ENCODE measurements around the gene ADH4. TPM values are rescaled to one million over a fixed set of nuclear protein-coding genes. Genes with fewer than 3 reads are reported as not detected.

Gene ADH4
- total RNA-seq, 1 donor from 2014 or later, result not detected

DNA sequence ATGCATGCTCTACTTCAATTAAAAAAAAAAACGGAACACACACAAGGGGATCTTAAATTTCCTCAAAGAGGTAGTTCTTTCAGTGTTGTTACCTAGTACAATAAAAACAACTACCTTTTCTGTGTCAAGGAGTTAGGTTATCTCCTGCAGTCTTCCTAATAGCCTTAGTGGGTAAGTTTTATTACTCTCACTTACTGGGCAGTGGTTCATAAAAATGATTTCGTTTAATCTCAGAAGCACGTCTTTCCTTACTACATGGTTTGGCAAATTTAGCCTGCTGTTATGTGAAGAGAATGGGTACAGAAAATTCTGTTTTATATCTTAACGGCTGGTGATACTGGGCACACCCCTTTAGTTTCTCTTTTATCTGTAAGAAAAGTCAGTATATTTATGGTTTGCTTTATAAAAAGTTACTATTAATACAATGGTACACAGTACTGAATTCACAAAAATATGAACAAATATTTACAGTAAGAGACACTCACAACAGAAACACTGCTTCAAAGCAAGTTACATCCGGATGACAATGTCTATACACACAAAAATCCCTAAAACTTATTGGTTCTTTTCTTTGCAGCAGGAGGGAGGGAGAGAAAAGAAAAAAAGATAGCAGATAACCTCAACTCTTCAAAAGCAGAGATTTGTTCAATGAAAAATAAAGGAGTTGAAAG lies 64.3 kb downstream of the ADH4 start:
- no peak for DNase-seq (ENCODE audit: low read depth, low spot score)
- TF ChIP-seq, protein P1, sequence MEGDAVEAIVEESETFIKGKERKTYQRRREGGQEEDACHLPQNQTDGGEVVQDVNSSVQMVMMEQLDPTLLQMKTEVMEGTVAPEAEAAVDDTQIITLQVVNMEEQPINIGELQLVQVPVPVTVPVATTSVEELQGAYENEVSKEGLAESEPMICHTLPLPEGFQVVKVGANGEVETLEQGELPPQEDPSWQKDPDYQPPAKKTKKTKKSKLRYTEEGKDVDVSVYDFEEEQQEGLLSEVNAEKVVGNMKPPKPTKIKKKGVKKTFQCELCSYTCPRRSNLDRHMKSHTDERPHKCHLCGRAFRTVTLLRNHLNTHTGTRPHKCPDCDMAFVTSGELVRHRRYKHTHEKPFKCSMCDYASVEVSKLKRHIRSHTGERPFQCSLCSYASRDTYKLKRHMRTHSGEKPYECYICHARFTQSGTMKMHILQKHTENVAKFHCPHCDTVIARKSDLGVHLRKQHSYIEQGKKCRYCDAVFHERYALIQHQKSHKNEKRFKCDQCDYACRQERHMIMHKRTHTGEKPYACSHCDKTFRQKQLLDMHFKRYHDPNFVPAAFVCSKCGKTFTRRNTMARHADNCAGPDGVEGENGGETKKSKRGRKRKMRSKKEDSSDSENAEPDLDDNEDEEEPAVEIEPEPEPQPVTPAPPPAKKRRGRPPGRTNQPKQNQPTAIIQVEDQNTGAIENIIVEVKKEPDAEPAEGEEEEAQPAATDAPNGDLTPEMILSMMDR (conservative IDR thresholded peaks at IDR 0.05), result no peak
- Mint-ChIP-seq H3K27ac (ENCODE audit: unreplicated experiment) (no peak overlapping the region), H3K9me3 (no peaks in the 10 kb centered on the region), H3K4me1 (peaks cover 24% of the 10 kb centered on the region), H3K27me3 (ENCODE audit: low read depth) (no peaks in the 10 kb centered on the region), H3K36me3 (ENCODE audit: low read depth) (peaks cover 11% of the 10 kb centered on the region), H3K4me3 (no peak overlapping the region)

DNA sequence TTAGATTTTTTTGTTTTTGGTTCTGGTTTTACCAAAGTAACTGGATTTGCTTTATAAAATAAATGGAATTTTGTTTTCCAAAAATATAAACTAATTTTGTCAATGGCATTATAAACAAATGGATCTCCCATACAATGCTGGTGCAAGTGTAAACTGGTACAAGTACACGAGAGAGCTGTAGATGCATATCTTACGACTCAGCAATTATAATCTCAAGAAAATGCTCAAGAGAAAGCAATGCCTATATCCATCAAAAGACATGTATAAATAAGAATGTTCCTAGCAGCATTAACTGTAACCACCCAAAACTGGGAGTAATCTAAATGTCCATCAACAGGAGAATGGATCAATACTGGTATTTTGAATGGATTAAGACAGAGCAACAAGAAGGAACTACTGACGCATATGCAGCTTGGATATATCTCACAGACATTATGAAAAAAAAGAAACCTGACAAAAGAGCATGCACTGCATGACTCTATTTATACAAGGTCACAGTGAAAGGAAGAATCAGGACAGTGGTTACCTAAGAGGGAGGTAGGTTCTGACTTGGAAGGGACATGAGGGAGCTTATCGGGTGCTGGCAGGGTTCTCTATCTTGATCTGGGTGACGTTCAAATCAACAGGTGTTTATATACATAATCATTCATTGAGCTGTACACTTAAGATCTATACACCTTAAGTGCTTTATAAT lies 65.0 kb downstream of the ADH4 start:
- H3K4me3 Mint-ChIP-seq, result no peak overlapping the region
- peaks cover 11% of the 10 kb centered on the region for H3K36me3 Mint-ChIP-seq (ENCODE audit: low read depth)
- no peak overlapping the region for H3K27ac Mint-ChIP-seq (ENCODE audit: unreplicated experiment)
- peaks cover 21% of the 10 kb centered on the region for H3K4me1 Mint-ChIP-seq
- DNase-seq (ENCODE audit: low read depth, low spot score), result no peak
- no peaks in the 10 kb centered on the region for H3K9me3 Mint-ChIP-seq
- TF ChIP-seq, protein P1 (conservative IDR thresholded peaks at IDR 0.05), result no peak
- no peaks in the 10 kb centered on the region for H3K27me3 Mint-ChIP-seq (ENCODE audit: low read depth)

DNA sequence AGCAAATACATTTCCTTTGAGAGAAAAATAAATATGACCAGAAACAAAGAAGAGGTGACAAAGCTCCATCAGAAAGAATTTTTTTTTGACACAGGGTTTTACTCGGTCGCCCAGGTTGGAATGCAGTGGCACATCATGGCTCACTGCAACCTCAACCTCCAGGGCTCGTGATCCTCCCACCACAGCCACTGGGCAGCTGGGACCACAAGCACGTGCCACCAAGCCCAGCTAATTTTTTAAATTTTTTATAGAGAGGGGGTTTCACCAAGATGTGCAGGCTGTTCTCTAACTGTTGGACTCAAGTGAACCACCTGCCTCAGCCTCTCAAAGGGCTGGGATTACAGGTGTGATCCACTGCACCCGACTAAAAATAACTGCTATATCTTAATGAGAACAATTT lies 65.8 kb downstream of the ADH4 start:
- TF ChIP-seq, protein P1 (conservative IDR thresholded peaks at IDR 0.05), result no peak
- Mint-ChIP-seq H3K27me3 (ENCODE audit: low read depth) (no peaks in the 10 kb centered on the region), H3K36me3 (ENCODE audit: low read depth) (peaks cover 12% of the 10 kb centered on the region), H3K4me3 (no peak overlapping the region), H3K27ac (ENCODE audit: unreplicated experiment) (no peak overlapping the region), H3K4me1 (peaks cover 27% of the 10 kb centered on the region), H3K9me3 (no peaks in the 10 kb centered on the region)
- DNase-seq (ENCODE audit: low read depth, low spot score), result no peak

DNA sequence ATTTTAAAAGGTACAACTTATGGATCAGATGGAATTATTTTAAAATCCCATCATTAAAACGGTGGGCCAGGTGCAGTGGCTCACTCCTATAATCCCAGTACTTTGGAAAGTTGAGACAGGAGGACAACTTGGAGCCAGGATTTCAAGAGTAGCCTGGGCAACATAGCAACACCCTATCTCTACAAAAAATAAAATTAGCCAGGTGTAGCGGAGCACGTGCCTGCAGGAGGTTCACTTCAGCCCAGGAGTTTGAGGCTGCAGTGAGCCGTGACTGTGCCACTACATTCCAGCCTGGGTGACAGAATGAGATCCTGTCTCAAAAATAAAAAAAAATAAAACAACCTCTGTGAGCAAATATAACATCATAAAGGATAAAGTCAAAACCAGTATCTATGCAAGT lies 66.9 kb downstream of the ADH4 start:
- Mint-ChIP-seq H3K27ac (ENCODE audit: unreplicated experiment) (no peak overlapping the region), H3K9me3 (no peaks in the 10 kb centered on the region), H3K27me3 (ENCODE audit: low read depth) (no peaks in the 10 kb centered on the region), H3K4me3 (no peak overlapping the region), H3K4me1 (peaks cover 25% of the 10 kb centered on the region), H3K36me3 (ENCODE audit: low read depth) (peaks cover 15% of the 10 kb centered on the region)
- TF ChIP-seq, protein P1 (conservative IDR thresholded peaks at IDR 0.05), result no peak
- no peak for DNase-seq (ENCODE audit: low read depth, low spot score)

DNA sequence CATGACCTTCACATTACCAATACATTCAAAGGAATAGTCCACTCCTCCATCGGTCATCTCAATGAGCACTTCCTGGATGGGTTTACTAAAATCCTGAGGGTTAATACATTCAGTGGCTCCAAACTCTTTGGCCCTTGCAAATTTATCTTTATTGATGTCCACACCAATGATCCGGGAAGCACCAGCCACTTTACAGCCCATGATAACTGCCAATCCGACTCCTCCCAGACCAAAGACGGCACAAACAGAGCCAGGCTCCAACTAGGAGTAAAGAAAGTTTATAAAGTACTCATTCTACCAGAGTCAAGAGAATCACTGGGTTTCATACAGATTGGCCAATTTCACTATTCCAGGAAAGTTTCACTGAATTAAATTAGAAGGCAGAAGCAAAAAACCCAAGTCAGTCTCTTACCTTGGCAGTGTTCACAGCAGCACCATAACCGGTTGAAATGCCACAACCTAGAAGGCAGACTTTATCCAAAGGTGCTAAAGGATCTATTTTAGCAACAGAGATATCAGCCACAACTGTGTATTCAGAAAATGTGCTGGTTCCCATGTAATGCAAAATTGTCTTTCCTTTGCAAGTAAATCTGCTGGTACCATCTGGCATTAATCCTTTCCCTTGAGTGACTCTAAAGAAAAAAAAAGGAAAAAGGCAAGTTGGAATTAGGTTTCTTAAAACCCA lies 67.7 kb downstream of the ADH4 start:
- no peak overlapping the region for H3K27ac Mint-ChIP-seq (ENCODE audit: unreplicated experiment)
- TF ChIP-seq, protein P1 (conservative IDR thresholded peaks at IDR 0.05), result no peak
- no peak for DNase-seq (ENCODE audit: low read depth, low spot score)
- peaks cover 19% of the 10 kb centered on the region for H3K4me1 Mint-ChIP-seq
- no peaks in the 10 kb centered on the region for H3K27me3 Mint-ChIP-seq (ENCODE audit: low read depth)
- no peaks in the 10 kb centered on the region for H3K9me3 Mint-ChIP-seq
- no peak overlapping the region for H3K4me3 Mint-ChIP-seq
- H3K36me3 Mint-ChIP-seq (ENCODE audit: low read depth), result peaks cover 15% of the 10 kb centered on the region

Data from neural crest cell (in vitro differentiated cells).